Retina (tissue), 1 donor: ENCODE data around the gene ERFE.

Experiments
- DNase-seq: peaks from one replicate; pipeline ENCODE4 v3.0.0-alpha.2; 2016

ERFE gene

GRCh38 chr2:238126775-238127164 is 32.0 kb upstream of the ERFE start:
- DNase-seq: no peak

GRCh38 chr2:238127165-238128060 is 31.4 kb upstream of the ERFE start:
- DNase-seq: peak; percentile 62

- DNase-seq: no peak
These were observed 30.7 kb upstream of the ERFE start for GRCh38 chr2:238128061-238128440.

- no peak for DNase-seq
These were observed 30.2 kb upstream of the ERFE start for GRCh38 chr2:238128534-238129001.

- no peak for DNase-seq
These were observed 29.4 kb upstream of the ERFE start for GRCh38 chr2:238129166-238130010.

- no peak for DNase-seq
These were observed 28.6 kb upstream of the ERFE start for GRCh38 chr2:238130111-238130695.

- no peak for DNase-seq
These were observed 27.8 kb upstream of the ERFE start for GRCh38 chr2:238130696-238131628.

GRCh38 chr2:238131761-238132462 is 26.9 kb upstream of the ERFE start:
- no peak for DNase-seq

GRCh38 chr2:238132463-238133450 is 26.0 kb upstream of the ERFE start:
- no peak for DNase-seq

GRCh38 chr2:238133499-238134392 is 25.0 kb upstream of the ERFE start:
- DNase-seq: no peak

- DNase-seq: no peak
These were observed 24.4 kb upstream of the ERFE start for GRCh38 chr2:238134393-238134785.

- DNase-seq: no peak
These were observed 23.1 kb upstream of the ERFE start for GRCh38 chr2:238135601-238136150.

GRCh38 chr2:238136820-238137537 is 21.8 kb upstream of the ERFE start:
- DNase-seq: no peak

- no peak for DNase-seq
These were observed 20.9 kb upstream of the ERFE start for GRCh38 chr2:238137885-238138284.

GRCh38 chr2:238138331-238139195 is 20.2 kb upstream of the ERFE start, which contains the start of gene KLHL30:
KLHL30 (plus strand) TSS chr2:238138668; CDS start chr2:238140755, 2,087 bp downstream.
- DNase-seq: peak; percentile 69

GRCh38 chr2:238139196-238140039 is 19.4 kb upstream of the ERFE start:
- DNase-seq: no peak
